ENCODE results near the gene NBEA.

Gene NBEA

GRCh38 chr13:35524171-35524570, 582.1 kb downstream of the NBEA start:
- no peak for DNase-seq

GRCh38 chr13:35526577-35526976, 584.5 kb downstream of the NBEA start:
- DNase-seq = no peak

- no peak for DNase-seq
Measured at GRCh38 chr13:35527451-35527850, 585.4 kb downstream of the NBEA start.

- DNase-seq = no peak
Measured at GRCh38 chr13:35530147-35530546, 588.1 kb downstream of the NBEA start.

GRCh38 chr13:35530581-35530980, 588.5 kb downstream of the NBEA start:
- DNase-seq = no peak

GRCh38 chr13:35531526-35531925, 589.5 kb downstream of the NBEA start:
- DNase-seq = no peak

GRCh38 chr13:35534343-35534742, 592.3 kb downstream of the NBEA start:
- DNase-seq = no peak

- DNase-seq = no peak
Measured at GRCh38 chr13:35548790-35549189, 606.7 kb downstream of the NBEA start.

- no peak for DNase-seq
Measured at GRCh38 chr13:35549481-35549880, 607.4 kb downstream of the NBEA start.

- DNase-seq = no peak
Measured at GRCh38 chr13:35552172-35552844, 610.2 kb downstream of the NBEA start.

GRCh38 chr13:35554972-35555623, 613.0 kb downstream of the NBEA start:
- DNase-seq = no peak

- no peak for DNase-seq
Measured at GRCh38 chr13:35557475-35557874, 615.4 kb downstream of the NBEA start.

GRCh38 chr13:35561540-35561939, 619.5 kb downstream of the NBEA start:
- DNase-seq = no peak

- no peak for DNase-seq
Measured at GRCh38 chr13:35565273-35565672, 623.2 kb downstream of the NBEA start.

GRCh38 chr13:35566340-35566739, 624.3 kb downstream of the NBEA start:
- no peak for DNase-seq

GRCh38 chr13:35567406-35567980, 625.4 kb downstream of the NBEA start:
- DNase-seq = no peak

- DNase-seq = no peak
Measured at GRCh38 chr13:35573639-35574038, 631.6 kb downstream of the NBEA start.

GRCh38 chr13:35592457-35592856, 650.4 kb downstream of the NBEA start:
- DNase-seq = no peak

GRCh38 chr13:35593651-35594050, 651.6 kb downstream of the NBEA start:
- no peak for DNase-seq

GRCh38 chr13:35594096-35594495, 652.0 kb downstream of the NBEA start:
- no peak for DNase-seq

GRCh38 chr13:35595181-35595580, 653.1 kb downstream of the NBEA start:
- DNase-seq = no peak

- DNase-seq = no peak
Measured at GRCh38 chr13:35596321-35597030, 654.4 kb downstream of the NBEA start.

GRCh38 chr13:35597451-35597850, 655.4 kb downstream of the NBEA start:
- DNase-seq = no peak

GRCh38 chr13:35598233-35598632, 656.2 kb downstream of the NBEA start:
- no peak for DNase-seq

Measured in CD4-positive, alpha-beta T cell treated with Interleukin-21 for 1 hour (primary cell).